Type B pancreatic cell (in vitro differentiated cells): Measurements from ENCODE around the gene TTLL12. TPM values are rescaled to one million over a fixed set of nuclear protein-coding genes. Genes with fewer than 3 reads are reported as not detected.

Source experiments
- DNase-seq: peaks from one replicate; pipeline ENCODE4 v3.0.0; 2021; ENCODE audit warnings: mixed read lengths; ENCODE audit not compliant: unreplicated experiment; ENCODE audit errors: extremely low spot score
- H3K27ac Mint-ChIP-seq: 2 replicates; pipeline ENCODE4 v1.8.0; 2021; ENCODE audit warnings: mild to moderate bottlenecking, mixed read lengths
- H3K27me3 Mint-ChIP-seq: 2 replicates; pipeline ENCODE4 v1.8.0; 2021; ENCODE audit warnings: mixed read lengths
- H3K36me3 Mint-ChIP-seq: 2 replicates; pipeline ENCODE4 v1.8.0; 2021; ENCODE audit warnings: mixed read lengths
- H3K4me1 Mint-ChIP-seq: one replicate; pipeline ENCODE4 v1.8.0; 2021; ENCODE audit warnings: mixed read lengths; ENCODE audit not compliant: unreplicated experiment
- H3K4me3 Mint-ChIP-seq: 2 replicates; pipeline ENCODE4 v1.8.0; 2021; ENCODE audit warnings: mild to moderate bottlenecking, mixed read lengths
- H3K9me3 Mint-ChIP-seq: 2 replicates; pipeline ENCODE4 v1.8.0; 2021; ENCODE audit warnings: mixed read lengths
- CTCF ChIP-seq: fragments of 200-600 bp; sonication (generic); conservative IDR thresholded peaks from 2 replicates; pipeline ENCODE4 v1.5.0; 2021; ENCODE audit warnings: antibody characterized with exemption, mild to moderate bottlenecking
- total RNA-seq: library from RNA; stranded (reverse); gene quantifications from 2 replicates; pipeline ENCODE4 v1.2.1, GENCODE V29; 2021; ENCODE audit warnings: low replicate concordance

TTLL12 gene
- total RNA-seq, 1 donor from 2014 or later: 57.3 TPM

GRCh38 chr22:43180670-43181069, 6.3 kb downstream of the TTLL12 start:
- H3K36me3 Mint-ChIP-seq: peaks cover 11% of the 10 kb centered on the region
- no peak overlapping the region for H3K4me3 Mint-ChIP-seq
- no peaks in the 10 kb centered on the region for H3K27me3 Mint-ChIP-seq
- no peak for TF ChIP-seq CTCF
- DNase-seq: no peak
- H3K4me1 Mint-ChIP-seq: peaks cover 10% of the 10 kb centered on the region
- H3K27ac Mint-ChIP-seq: no peak overlapping the region
- H3K9me3 Mint-ChIP-seq: no peaks in the 10 kb centered on the region

- H3K9me3 Mint-ChIP-seq: no peaks in the 10 kb centered on the region
- H3K4me3 Mint-ChIP-seq: no peak overlapping the region
- H3K4me1 Mint-ChIP-seq: peaks cover 10% of the 10 kb centered on the region
Observed at GRCh38 chr22:43179911-43180195, 7.1 kb downstream of the TTLL12 start.

GRCh38 chr22:43179146-43179910, 7.6 kb downstream of the TTLL12 start:
- H3K9me3 Mint-ChIP-seq: no peaks in the 10 kb centered on the region
- no peak for DNase-seq
- no peak overlapping the region for H3K27ac Mint-ChIP-seq
- H3K4me3 Mint-ChIP-seq: no peak overlapping the region
- peaks cover 6% of the 10 kb centered on the region for H3K4me1 Mint-ChIP-seq
- peaks cover 11% of the 10 kb centered on the region for H3K36me3 Mint-ChIP-seq
- no peaks in the 10 kb centered on the region for H3K27me3 Mint-ChIP-seq
- TF ChIP-seq CTCF: no peak

More at GRCh38 chr22:43179911-43180195, 7.1 kb downstream of the TTLL12 start:
- TF ChIP-seq CTCF: no peak
- no peak overlapping the region for H3K27ac Mint-ChIP-seq
- peaks cover 11% of the 10 kb centered on the region for H3K36me3 Mint-ChIP-seq
- H3K27me3 Mint-ChIP-seq: no peaks in the 10 kb centered on the region
- no peak for DNase-seq

- Mint-ChIP-seq H3K36me3 (peaks cover 8% of the 10 kb centered on the region), H3K9me3 (no peaks in the 10 kb centered on the region), H3K4me3 (no peak overlapping the region), H3K27me3 (no peaks in the 10 kb centered on the region), H3K27ac (no peak overlapping the region), H3K4me1 (no peaks in the 10 kb centered on the region)
- no peak for TF ChIP-seq CTCF
- DNase-seq: no peak
Observed at GRCh38 chr22:43177479-43177878, 9.5 kb downstream of the TTLL12 start.

GRCh38 chr22:43176090-43176489, 10.8 kb downstream of the TTLL12 start:
- H3K36me3 Mint-ChIP-seq: peaks cover 4% of the 10 kb centered on the region
- TF ChIP-seq CTCF: no peak
- no peak overlapping the region for H3K4me3 Mint-ChIP-seq
- H3K4me1 Mint-ChIP-seq: no peaks in the 10 kb centered on the region
- no peaks in the 10 kb centered on the region for H3K27me3 Mint-ChIP-seq
- no peaks in the 10 kb centered on the region for H3K9me3 Mint-ChIP-seq
- H3K27ac Mint-ChIP-seq: no peak overlapping the region
- no peak for DNase-seq
